A549 (cell line): ENCODE data around the gene NUFIP1. TPM values are rescaled to one million over a fixed set of nuclear protein-coding genes. Genes with fewer than 3 reads are reported as not detected.

Experiments used
- ATAC-seq, 2 experiments: fragments of 200-7000 bp in 1 of 2; fragments of >200 bp in 1 of 2; cut with Nextera tagmentation in 1 of 2; cut with Tn5 transposase in 1 of 2; 3 replicates each; pipeline versions ENCODE4 v1.8.0 to v1.9.1; 2018 to 2020; ENCODE audit warnings: mild to moderate bottlenecking in 1 of 2, moderate library complexity in 1 of 2
- CTCF ChIA-PET: fragments of 300-600 bp; sonication (Branson Sonifier 250); formaldehyde crosslinking; extraction: SDS; loops from one replicate; lab custom pipeline; 2021; ENCODE audit warnings: antibody characterized with exemption, inconsistent platforms; lab: Yijun Ruan, JAX
- POLR2A ChIA-PET: fragments of 350-600 bp; formaldehyde crosslinking; extraction: SDS; loops from one replicate; lab custom pipeline; 2021; ENCODE audit warnings: antibody characterized with exemption, inconsistent platforms; lab: Yijun Ruan, JAX
- DNase-seq, 2 experiments: peaks; one replicate each; pipeline versions ENCODE4 v3.0.0 to v3.0.0-alpha.2; 2011 to 2016; ENCODE audit warnings: low read depth in 1 of 2, low spot score in 1 of 2
- FAIRE-seq: peaks from 2 replicates; lab custom pipeline; 2011; peaks lifted over from hg19 to GRCh38; lab: Jason Lieb, UNC
- H3K27ac ChIP-seq, 2 experiments: fragments of >200 bp; sonication (Bioruptor Twin); formaldehyde crosslinking; 3 replicates each; pipeline ENCODE4 v1.5.1; 2016 to 2017
- H3K4me1 ChIP-seq: fragments of >200 bp; sonication (Bioruptor Twin); formaldehyde crosslinking; 3 replicates; pipeline ENCODE4 v1.6.1; 2016
- H3K4me2 ChIP-seq: fragments of >200 bp; sonication (Bioruptor Twin); formaldehyde crosslinking; 3 replicates; pipeline ENCODE4 v1.6.1; 2016
- H3K4me3 ChIP-seq: fragments of >200 bp; sonication (Bioruptor Twin); formaldehyde crosslinking; 3 replicates; pipeline ENCODE4 v1.5.1; 2016
- H3K9me3 ChIP-seq: fragments of >200 bp; sonication (Bioruptor Twin); formaldehyde crosslinking; 3 replicates; pipeline ENCODE4 v1.6.1; 2016
- BCL3 ChIP-seq: fragments of >200 bp; sonication (Bioruptor Twin); formaldehyde crosslinking; IDR thresholded peaks from 3 replicates; pipeline ENCODE4 v1.6.1; 2016
- CBX8 ChIP-seq: fragments of 200-600 bp; sonication (generic); IDR thresholded peaks from 2 replicates; pipeline ENCODE4 v1.6.1; 2016
- CEBPB ChIP-seq, 2 experiments: fragments of >200 bp in 1 of 2; sonication (Bioruptor Twin) in 1 of 2; formaldehyde crosslinking in 1 of 2; IDR thresholded peaks; 2 replicates each; pipeline ENCODE4 v1.6.1; 2012 to 2016
- CHD2 ChIP-seq: fragments of 150-350 bp; IDR thresholded peaks from 2 replicates; pipeline ENCODE4 v1.6.1; 2014; ENCODE audit warnings: low read length; ENCODE audit not compliant: partially characterized antibody
- CTCF ChIP-seq: fragments of >200 bp; sonication (Bioruptor Twin); formaldehyde crosslinking; IDR thresholded peaks from 3 replicates; pipeline ENCODE4 v1.5.1; 2016
- EP300 ChIP-seq, 2 experiments: fragments of >200 bp; sonication (Bioruptor Twin); formaldehyde crosslinking; IDR thresholded peaks; 2 replicates in 1 of 2; 3 replicates in 1 of 2; pipeline ENCODE4 v1.6.1; 2016 to 2017
- ESRRA ChIP-seq: fragments of 150-350 bp; IDR thresholded peaks from 2 replicates; pipeline ENCODE4 v1.6.1; 2014; ENCODE audit warnings: mild to moderate bottlenecking, low read length, borderline replicate concordance
- FOSL2 ChIP-seq, 2 experiments: fragments of 450-650 bp in 1 of 2; fragments of >200 bp in 1 of 2; sonication (Bioruptor Twin) in 1 of 2; formaldehyde crosslinking; IDR thresholded peaks; 2 replicates each; pipeline versions ENCODE4 v1.5.0 to v1.6.1; 2016 to 2020; ENCODE audit warnings: mild to moderate bottlenecking in 1 of 2, moderate library complexity in 1 of 2
- FOXS1 ChIP-seq: fragments of 250-450 bp; sonication (Bioruptor Pico); IDR thresholded peaks from 2 replicates; pipeline ENCODE4 v1.5.0; 2020; ENCODE audit warnings: mild to moderate bottlenecking, moderate library complexity
- HMGXB4 ChIP-seq: fragments of 250-450 bp; sonication (Bioruptor Pico); IDR thresholded peaks from 2 replicates; pipeline ENCODE4 v1.5.0; 2021; ENCODE audit warnings: mild to moderate bottlenecking, moderate library complexity, borderline replicate concordance
- HOXA7 ChIP-seq: fragments of 250-450 bp; sonication (Bioruptor Pico); IDR thresholded peaks from 2 replicates; pipeline ENCODE4 v1.5.0; 2020; ENCODE audit warnings: mild to moderate bottlenecking, moderate library complexity
- HOXB13 ChIP-seq: fragments of 250-450 bp; sonication (Bioruptor Pico); IDR thresholded peaks from 2 replicates; pipeline ENCODE4 v1.5.0; 2020; ENCODE audit warnings: low read depth, mild to moderate bottlenecking, moderate library complexity
- HOXB5 ChIP-seq: fragments of 250-450 bp; sonication (Bioruptor Pico); IDR thresholded peaks from 2 replicates; pipeline ENCODE4 v1.5.0; 2020; ENCODE audit warnings: mild to moderate bottlenecking, moderate library complexity
- JUNB ChIP-seq: fragments of >200 bp; sonication (Bioruptor Twin); formaldehyde crosslinking; IDR thresholded peaks from 2 replicates; pipeline ENCODE4 v1.6.1; 2016
- KDM1A ChIP-seq: fragments of 200-600 bp; sonication (generic); IDR thresholded peaks from 2 replicates; pipeline ENCODE4 v1.6.1; 2016; ENCODE audit warnings: low read depth, mild to moderate bottlenecking
- MYC ChIP-seq: IDR thresholded peaks from 2 replicates; pipeline ENCODE4 v1.6.1; 2012; ENCODE audit warnings: mild to moderate bottlenecking, inconsistent platforms, low read length, improper control_type of control experiment, borderline replicate concordance
- NFE2L2 ChIP-seq: fragments of 150-350 bp; conservative IDR thresholded peaks from 2 replicates; pipeline ENCODE4 v1.6.1; 2014; ENCODE audit warnings: low read length
- PBX3 ChIP-seq: IDR thresholded peaks from 2 replicates; pipeline ENCODE4 v1.6.1; 2012
- RFX5 ChIP-seq: fragments of 450-650 bp; IDR thresholded peaks from 2 replicates; pipeline ENCODE4 v1.7.1; 2014; ENCODE audit warnings: antibody characterized with exemption, mild to moderate bottlenecking, moderate library complexity
- RNF2 ChIP-seq: fragments of 200-600 bp; sonication (generic); IDR thresholded peaks from 2 replicates; pipeline ENCODE4 v1.6.1; 2016; ENCODE audit warnings: low read depth, mild to moderate bottlenecking, antibody characterized with exemption, moderate library complexity, borderline replicate concordance
- SREBF2 ChIP-seq: fragments of 450-650 bp; IDR thresholded peaks from 2 replicates; pipeline ENCODE4 v1.6.1; 2014; ENCODE audit warnings: mild to moderate bottlenecking, moderate library complexity
- USF2 ChIP-seq: fragments of 450-650 bp; IDR thresholded peaks from 2 replicates; pipeline ENCODE4 v1.6.1; 2014; ENCODE audit warnings: antibody characterized with exemption
- ZC3H11A ChIP-seq: fragments of 450-650 bp; IDR thresholded peaks from 2 replicates; pipeline ENCODE4 v1.6.1; 2014; ENCODE audit warnings: antibody characterized with exemption, mild to moderate bottlenecking
- ZFP36 ChIP-seq: fragments of 450-650 bp; IDR thresholded peaks from 2 replicates; pipeline ENCODE4 v1.6.1; 2014; ENCODE audit warnings: borderline replicate concordance; ENCODE audit not compliant: partially characterized antibody
- ZSCAN20 ChIP-seq: fragments of 250-450 bp; sonication (Bioruptor Pico); IDR thresholded peaks from 2 replicates; pipeline ENCODE4 v1.8.0; 2022; ENCODE audit warnings: mild to moderate bottlenecking, moderate library complexity
- WGBS: methylation state at CpG from one replicate; pipeline ENCODE4 v1.1.6; 2017; ENCODE audit errors: missing lambda C conversion rate; 5-methylcytosine and 5-hydroxymethylcytosine counted together
- polyA plus RNA-seq, 4 experiments: library from polyadenylated mRNA; depleted of rRNA in 3 of 4; stranded (reverse); fragments of >200 nt; fragmentation: RNase III in 1 of 4; extraction: RNeasy Plus Mini Kit Qiagen cat#74134 plus additional on column Dnase treatment in 1 of 4; gene quantifications; 2 replicates in 3 of 4; 3 replicates in 1 of 4; pipeline ENCODE4 v1.2.3, GENCODE V29; 2011 to 2017

Gene NUFIP1
- polyA plus RNA-seq, 2 of the 4 experiments (the other 2 are of a cell fraction): 3.7 to 6.3 TPM

- DNase-seq (no peak), FAIRE-seq (no peak), ATAC-seq (no peak)
- POLR2A ChIA-PET: no interaction called here
- Histone ChIP-seq H3K4me3 (no peak overlapping the region), H3K4me2 (no peak overlapping the region), H3K4me1 (no peaks in the 10 kb centered on the region), H3K9me3 (no peaks in the 10 kb centered on the region), H3K27ac (no peak overlapping the region)
- TF ChIP-seq CEBPB (IDR thresholded peaks at IDR 0.05): peak in 1 of 2 experiments; percentile 42; a peak in 1 of 4 replicates
- no peak for TF ChIP-seq FOXS1 (CRISPR knock-in tag)
- CTCF ChIA-PET: no interaction called here
- WGBS: 90% methylated on average over 6 of the region's 6 CpGs
Observed at GRCh38 chr13:45011198-45011597, 21.9 kb upstream of the NUFIP1 start.

GRCh38 chr13:45007823-45008222 lies 18.6 kb upstream of the NUFIP1 start:
- FAIRE-seq: no peak
- no peak for TF ChIP-seq FOXS1 (CRISPR knock-in tag)
- TF ChIP-seq RNF2: no peak
- no peak for TF ChIP-seq ZSCAN20 (CRISPR knock-in tag)
- TF ChIP-seq MYC: no peak
- no peak for TF ChIP-seq SREBF2
- no peak for TF ChIP-seq HOXB13 (CRISPR knock-in tag)
- TF ChIP-seq HOXB5 (CRISPR knock-in tag): no peak
- TF ChIP-seq USF2: no peak
- TF ChIP-seq JUNB: no peak
- TF ChIP-seq NFE2L2: no peak
- no peak for TF ChIP-seq ZC3H11A
- TF ChIP-seq RFX5: no peak
- TF ChIP-seq KDM1A: no peak
- H3K4me3 ChIP-seq: no peak overlapping the region
- H3K27ac ChIP-seq: no peak overlapping the region
- ATAC-seq: no peak
- H3K4me1 ChIP-seq: no peaks in the 10 kb centered on the region
- 96% methylated on average over 1 of the region's 1 CpG for WGBS
- DNase-seq: no peak
- no peak overlapping the region for H3K4me2 ChIP-seq
- no peaks in the 10 kb centered on the region for H3K9me3 ChIP-seq
- ChIA-PET POLR2A (no interaction called here), CTCF (interaction anchor here (1.0 kb wide), 1 partner anchor 39 kb away, joined by 3 read pairs; no protein-coding TSS in a partner anchor)

GRCh38 chr13:45007225-45007624 lies 18.0 kb upstream of the NUFIP1 start:
- no peak for TF ChIP-seq FOSL2 (IDR thresholded peaks at IDR 0.05)
- no peak for TF ChIP-seq FOSL2 (CRISPR knock-in tag; IDR thresholded peaks at IDR 0.05)
- TF ChIP-seq PBX3: no peak
- no peak for TF ChIP-seq HOXB5 (CRISPR knock-in tag)
- TF ChIP-seq HOXB13 (CRISPR knock-in tag): no peak
- TF ChIP-seq BCL3: no peak
- no peak for TF ChIP-seq CTCF
- TF ChIP-seq JUNB: no peak
- no peak for TF ChIP-seq ZFP36
- no peak for TF ChIP-seq USF2
- no peak for TF ChIP-seq CBX8
- no peak for TF ChIP-seq CHD2
- TF ChIP-seq HMGXB4 (CRISPR knock-in tag): no peak
- TF ChIP-seq ESRRA: no peak
- TF ChIP-seq HOXA7 (CRISPR knock-in tag): no peak
- TF ChIP-seq EP300 (IDR thresholded peaks at IDR 0.05): no peak
- H3K4me1 ChIP-seq: no peaks in the 10 kb centered on the region
- H3K4me3 ChIP-seq: no peak overlapping the region
- ChIA-PET CTCF (interaction anchor here (1.0 kb wide), 1 partner anchor 39 kb away, joined by 3 read pairs; no protein-coding TSS in a partner anchor), POLR2A (no interaction called here)
- FAIRE-seq (no peak), ATAC-seq (no peak), DNase-seq (no peak)
- H3K27ac ChIP-seq: no peak overlapping the region
- no peaks in the 10 kb centered on the region for H3K9me3 ChIP-seq
- H3K4me2 ChIP-seq: no peak overlapping the region
